Activated CD4-positive, alpha-beta T cell treated with anti-CD3 and anti-CD28 coated beads for 36 hours (primary cell): ENCODE measurements around the gene OAF. TPM values are rescaled to one million over a fixed set of nuclear protein-coding genes. Genes with fewer than 3 reads are reported as not detected.
"Not testable (repeated sequence)": the region's sequence is repeated elsewhere in the genome, so short reads cannot be mapped to it uniquely, and the experiment has no call there.

Source experiments
- ATAC-seq: fragments of 200-7000 bp; cut with Tn5 transposase; one replicate; pipeline ENCODE4 v1.10.0; 2021; ENCODE audit warnings: mild to moderate bottlenecking, moderate library complexity
- CTCF ChIA-PET: fragments of 350-600 bp; sonication (Branson Sonifier 250); formaldehyde crosslinking; loops from one replicate; lab custom pipeline; 2021; ENCODE audit warnings: antibody characterized with exemption; lab: Charles Lee
- POLR2A ChIA-PET: fragments of 350-600 bp; sonication (Branson Sonifier 250); formaldehyde crosslinking; loops from one replicate; lab custom pipeline; 2021; ENCODE audit warnings: antibody characterized with exemption, inconsistent platforms; lab: Charles Lee
- DNase-seq: peaks from one replicate; pipeline ENCODE4 v3.0.0-alpha.2; 2020
- H3K27ac Mint-ChIP-seq: one replicate; pipeline ENCODE4 v1.8.0; 2021; ENCODE audit warnings: mixed read lengths
- H3K27me3 Mint-ChIP-seq: one replicate; pipeline ENCODE4 v1.8.0; 2021; ENCODE audit warnings: mixed read lengths
- H3K36me3 Mint-ChIP-seq: one replicate; pipeline ENCODE4 v1.8.0; 2021; ENCODE audit warnings: low read depth, mixed read lengths
- H3K4me1 Mint-ChIP-seq: one replicate; pipeline ENCODE4 v1.8.0; 2021; ENCODE audit warnings: mixed read lengths
- H3K4me3 Mint-ChIP-seq: one replicate; pipeline ENCODE4 v1.8.0; 2021; ENCODE audit warnings: mild to moderate bottlenecking, moderate library complexity, mixed read lengths
- H3K9me3 Mint-ChIP-seq: one replicate; pipeline ENCODE4 v1.8.0; 2021; ENCODE audit warnings: low read depth, mixed read lengths
- intact Hi-C, 2 experiments: fragments of 100-400 bp; cut with DNase I in 1 of 2; cut with micrococcal nuclease in 1 of 2; formaldehyde crosslinking; loops; one replicate each; pipeline versions ENCODE4 v1.14.2 to v1.15.1; 2022 to 2024; cut with DNase I, micrococcal nuclease
- total RNA-seq, 2 experiments: library from RNA; stranded (reverse); gene quantifications; one replicate each; pipeline ENCODE4 v1.2.3, GENCODE V29; 2021

The OAF gene
- total RNA-seq, 2 experiments from 2014 or later, result 1.4 to 1.6 TPM

- ATAC-seq (no peak), DNase-seq (no peak)
- no peaks in the 10 kb centered on the region for H3K4me1 Mint-ChIP-seq
- no peaks in the 10 kb centered on the region for H3K36me3 Mint-ChIP-seq
- peaks cover 57% of the 10 kb centered on the region for H3K27me3 Mint-ChIP-seq
- intact Hi-C loops, result no loop called here
- POLR2A ChIA-PET, result no interaction called here
- no peak overlapping the region for H3K4me3 Mint-ChIP-seq
- CTCF ChIA-PET, result no interaction called here
- no peak overlapping the region for H3K27ac Mint-ChIP-seq
- H3K9me3 Mint-ChIP-seq, result no peaks in the 10 kb centered on the region
Observed at GRCh38 chr11:120259988-120260565, 49.2 kb downstream of the OAF start.

GRCh38 chr11:120260616-120261015 is 49.8 kb downstream of the OAF start:
- no peaks in the 10 kb centered on the region for H3K9me3 Mint-ChIP-seq
- intact Hi-C loops, result no loop called here
- ATAC-seq (no peak), DNase-seq (no peak)
- H3K36me3 Mint-ChIP-seq, result no peaks in the 10 kb centered on the region
- CTCF ChIA-PET, result no interaction called here
- H3K27ac Mint-ChIP-seq, result no peak overlapping the region
- peaks cover 55% of the 10 kb centered on the region for H3K27me3 Mint-ChIP-seq
- H3K4me1 Mint-ChIP-seq, result no peaks in the 10 kb centered on the region
- H3K4me3 Mint-ChIP-seq, result no peak overlapping the region
- POLR2A ChIA-PET, result no interaction called here

GRCh38 chr11:120261321-120261720 is 50.5 kb downstream of the OAF start:
- Mint-ChIP-seq H3K9me3 (no peaks in the 10 kb centered on the region), H3K36me3 (no peaks in the 10 kb centered on the region), H3K4me1 (no peaks in the 10 kb centered on the region), H3K4me3 (no peak overlapping the region), H3K27me3 (peaks cover 55% of the 10 kb centered on the region), H3K27ac (no peak overlapping the region)
- ChIA-PET CTCF (no interaction called here), POLR2A (no interaction called here)
- intact Hi-C loops, result no loop called here
- DNase-seq, result no peak
- no peak for ATAC-seq

GRCh38 chr11:120261931-120262330 is 51.1 kb downstream of the OAF start:
- ChIA-PET CTCF (interaction anchor here (0.6 to 2.0 kb wide), 2 partner anchors 12 to 40 kb away, joined by 3 to 4 read pairs; no protein-coding TSS in a partner anchor), POLR2A (no interaction called here)
- Mint-ChIP-seq H3K36me3 (no peaks in the 10 kb centered on the region), H3K27ac (no peak overlapping the region), H3K27me3 (peaks cover 55% of the 10 kb centered on the region), H3K9me3 (no peaks in the 10 kb centered on the region), H3K4me3 (no peak overlapping the region), H3K4me1 (no peaks in the 10 kb centered on the region)
- intact Hi-C loops, result no loop called here
- DNase-seq (no peak), ATAC-seq (no peak)

GRCh38 chr11:120267319-120267718 is 56.5 kb downstream of the OAF start:
- ChIA-PET POLR2A (no interaction called here), CTCF (interaction anchor here (0.6 kb wide), 2 partner anchors 13 to 448 kb away, joined by 3 read pairs; no protein-coding TSS in a partner anchor)
- intact Hi-C loops, result no loop called here
- no peak overlapping the region for H3K27ac Mint-ChIP-seq
- no peak overlapping the region for H3K4me3 Mint-ChIP-seq
- ATAC-seq (no peak), DNase-seq (no peak)
- H3K9me3 Mint-ChIP-seq, result no peaks in the 10 kb centered on the region
- peaks cover 39% of the 10 kb centered on the region for H3K27me3 Mint-ChIP-seq
- no peaks in the 10 kb centered on the region for H3K4me1 Mint-ChIP-seq
- H3K36me3 Mint-ChIP-seq, result no peaks in the 10 kb centered on the region

- ChIA-PET CTCF (interaction anchor here (0.7 to 0.8 kb wide), 2 partner anchors 8 to 34 kb away, joined by 3 read pairs; no protein-coding TSS in a partner anchor), POLR2A (no interaction called here)
- Mint-ChIP-seq H3K36me3 (no peaks in the 10 kb centered on the region), H3K27ac (no peak overlapping the region), H3K27me3 (peaks cover 36% of the 10 kb centered on the region), H3K9me3 (no peaks in the 10 kb centered on the region), H3K4me1 (no peaks in the 10 kb centered on the region), H3K4me3 (no peak overlapping the region)
- intact Hi-C loops, result no loop called here
- no peak for ATAC-seq
- no peak for DNase-seq
Observed at GRCh38 chr11:120268686-120269085, 57.9 kb downstream of the OAF start.

- H3K9me3 Mint-ChIP-seq, result no peaks in the 10 kb centered on the region
- DNase-seq (no peak), ATAC-seq (no peak)
- intact Hi-C loops, result no loop called here
- no peak overlapping the region for H3K4me3 Mint-ChIP-seq
- peaks cover 43% of the 10 kb centered on the region for H3K27me3 Mint-ChIP-seq
- no peaks in the 10 kb centered on the region for H3K4me1 Mint-ChIP-seq
- H3K27ac Mint-ChIP-seq, result no peak overlapping the region
- ChIA-PET CTCF (interaction anchor here (0.9 to 1.1 kb wide), 2 partner anchors 13 to 33 kb away, joined by 3 to 4 read pairs; no protein-coding TSS in a partner anchor), POLR2A (no interaction called here)
- no peaks in the 10 kb centered on the region for H3K36me3 Mint-ChIP-seq
Observed at GRCh38 chr11:120270386-120270785, 59.6 kb downstream of the OAF start.

- intact Hi-C loops, result no loop called here
- ATAC-seq (no peak), DNase-seq (no peak)
- H3K9me3 Mint-ChIP-seq, result no peaks in the 10 kb centered on the region
- H3K4me3 Mint-ChIP-seq, result no peak overlapping the region
- ChIA-PET CTCF (no interaction called here), POLR2A (no interaction called here)
- H3K27ac Mint-ChIP-seq, result no peak overlapping the region
- H3K36me3 Mint-ChIP-seq, result no peaks in the 10 kb centered on the region
- no peaks in the 10 kb centered on the region for H3K4me1 Mint-ChIP-seq
- H3K27me3 Mint-ChIP-seq, result peaks cover 37% of the 10 kb centered on the region
Observed at GRCh38 chr11:120271672-120272071, 60.8 kb downstream of the OAF start.

- Mint-ChIP-seq H3K27ac (no peak overlapping the region), H3K36me3 (no peaks in the 10 kb centered on the region), H3K27me3 (peaks cover 31% of the 10 kb centered on the region), H3K4me3 (no peak overlapping the region), H3K4me1 (no peaks in the 10 kb centered on the region), H3K9me3 (no peaks in the 10 kb centered on the region)
- DNase-seq, result no peak
- ChIA-PET POLR2A (no interaction called here), CTCF (interaction anchor here (2.0 kb wide), 1 partner anchor 30 kb away, joined by 9 read pairs; no protein-coding TSS in a partner anchor)
- no peak for ATAC-seq
- intact Hi-C loops, result no loop called here
Observed at GRCh38 chr11:120272303-120272702, 61.5 kb downstream of the OAF start.

GRCh38 chr11:120273432-120273831 is 62.6 kb downstream of the OAF start:
- H3K4me1 Mint-ChIP-seq, result no peaks in the 10 kb centered on the region
- POLR2A ChIA-PET, result no interaction called here

GRCh38 chr11:120273956-120274355 is 63.1 kb downstream of the OAF start:
- H3K27ac Mint-ChIP-seq, H3K9me3 Mint-ChIP-seq, H3K36me3 Mint-ChIP-seq, intact Hi-C loops, H3K4me1 Mint-ChIP-seq, DNase-seq, POLR2A ChIA-PET, H3K4me3 Mint-ChIP-seq, ATAC-seq: not testable (repeated sequence)
- CTCF ChIA-PET, result interaction anchor here (1.1 to 2.0 kb wide), 2 partner anchors 13 to 29 kb away, joined by 3 to 9 read pairs; no protein-coding TSS in a partner anchor
- H3K27me3 Mint-ChIP-seq, result peaks cover 29% of the 10 kb centered on the region

More at GRCh38 chr11:120273432-120273831, 62.6 kb downstream of the OAF start:
- Mint-ChIP-seq H3K27ac (no peak overlapping the region), H3K9me3 (no peaks in the 10 kb centered on the region), H3K4me3 (no peak overlapping the region), H3K27me3 (peaks cover 29% of the 10 kb centered on the region), H3K36me3 (no peaks in the 10 kb centered on the region)
- no peak for DNase-seq
- no peak for ATAC-seq
- CTCF ChIA-PET, result interaction anchor here (1.1 to 2.0 kb wide), 2 partner anchors 14 to 29 kb away, joined by 3 to 9 read pairs; no protein-coding TSS in a partner anchor
- intact Hi-C loops, result no loop called here

GRCh38 chr11:120279502-120279901 is 68.7 kb downstream of the OAF start:
- CTCF ChIA-PET, result interaction anchor here (0.7 kb wide), 1 partner anchor 111 kb away, joined by 3 read pairs; no protein-coding TSS in a partner anchor
- POLR2A ChIA-PET, result interaction anchor here (0.7 kb wide), 1 partner anchor 612 kb away, joined by 3 read pairs; no protein-coding TSS in a partner anchor
- Mint-ChIP-seq H3K9me3 (no peaks in the 10 kb centered on the region), H3K4me3 (no peak overlapping the region), H3K27me3 (peaks cover 16% of the 10 kb centered on the region), H3K36me3 (no peaks in the 10 kb centered on the region), H3K27ac (no peak overlapping the region), H3K4me1 (no peaks in the 10 kb centered on the region)
- no peak for ATAC-seq
- DNase-seq, result no peak
- intact Hi-C loops, result no loop called here
